Measurements from ENCODE around the gene CFAP65.

- TF ChIP-seq CTCF (IDR thresholded peaks at IDR 0.05) (no peak), POLR2A (IDR thresholded peaks at IDR 0.05) (peak in 2 of 3 donors; percentile 15 to 39)
Measured at GRCh38 chr2:218962859-218963492, 78.3 kb downstream of the CFAP65 start.
